Vagina (tissue), 2 donors: ENCODE results near the gene UGT2A2.

Experiments
- POLR2A ChIP-seq, 2 donors: fragments of 450-650 bp; IDR thresholded peaks; one replicate each; pipeline ENCODE4 v1.6.1; 2017; ENCODE audit warnings: antibody characterized with exemption in 2 of 2, mild to moderate bottlenecking in 2 of 2, moderate library complexity in 2 of 2
- POLR2AphosphoS5 ChIP-seq, 2 donors: sonication (generic); formaldehyde crosslinking; IDR thresholded peaks; one replicate each; pipeline ENCODE4 v1.9.0; 2017; ENCODE audit warnings: antibody characterized with exemption in 2 of 2, mild to moderate bottlenecking in 2 of 2, low read depth in 1 of 2; ENCODE audit not compliant: insufficient read depth in 1 of 2
- TF ChIP-seq, protein P1 (sequence below), 3 experiments: fragments of 450-650 bp in 2 of 3; fragments of 200-600 bp in 1 of 3; sonication (generic) in 1 of 3; IDR thresholded peaks; one replicate each; pipeline ENCODE4 v1.5.1; 2017 to 2019; ENCODE audit warnings: antibody characterized with exemption in 3 of 3, mild to moderate bottlenecking in 2 of 3, moderate library complexity in 2 of 3

DNA sequence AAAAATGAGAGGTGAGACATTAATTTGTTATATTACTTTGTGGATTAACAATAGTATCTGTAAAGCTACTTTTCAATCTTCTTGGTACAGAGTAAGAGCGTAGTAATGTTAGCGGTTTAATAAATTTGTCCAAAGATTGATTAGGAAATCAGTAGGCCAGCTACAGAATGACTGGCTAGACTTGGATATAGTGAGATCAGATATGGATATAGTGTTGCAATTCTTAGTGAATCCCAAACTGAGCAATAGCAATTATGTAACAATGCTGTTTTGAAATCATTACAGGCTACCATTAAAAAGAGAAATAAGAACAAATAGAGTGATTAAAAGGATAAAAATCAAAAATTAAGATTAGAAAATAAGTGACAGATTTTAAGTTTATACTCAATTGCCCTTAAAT lies 847 bp upstream of the UGT2A2 start:
- no peak for TF ChIP-seq POLR2A (IDR thresholded peaks at IDR 0.05)
- TF ChIP-seq, protein P1, sequence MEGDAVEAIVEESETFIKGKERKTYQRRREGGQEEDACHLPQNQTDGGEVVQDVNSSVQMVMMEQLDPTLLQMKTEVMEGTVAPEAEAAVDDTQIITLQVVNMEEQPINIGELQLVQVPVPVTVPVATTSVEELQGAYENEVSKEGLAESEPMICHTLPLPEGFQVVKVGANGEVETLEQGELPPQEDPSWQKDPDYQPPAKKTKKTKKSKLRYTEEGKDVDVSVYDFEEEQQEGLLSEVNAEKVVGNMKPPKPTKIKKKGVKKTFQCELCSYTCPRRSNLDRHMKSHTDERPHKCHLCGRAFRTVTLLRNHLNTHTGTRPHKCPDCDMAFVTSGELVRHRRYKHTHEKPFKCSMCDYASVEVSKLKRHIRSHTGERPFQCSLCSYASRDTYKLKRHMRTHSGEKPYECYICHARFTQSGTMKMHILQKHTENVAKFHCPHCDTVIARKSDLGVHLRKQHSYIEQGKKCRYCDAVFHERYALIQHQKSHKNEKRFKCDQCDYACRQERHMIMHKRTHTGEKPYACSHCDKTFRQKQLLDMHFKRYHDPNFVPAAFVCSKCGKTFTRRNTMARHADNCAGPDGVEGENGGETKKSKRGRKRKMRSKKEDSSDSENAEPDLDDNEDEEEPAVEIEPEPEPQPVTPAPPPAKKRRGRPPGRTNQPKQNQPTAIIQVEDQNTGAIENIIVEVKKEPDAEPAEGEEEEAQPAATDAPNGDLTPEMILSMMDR (IDR thresholded peaks at IDR 0.05) = no peak
- TF ChIP-seq POLR2AphosphoS5 (IDR thresholded peaks at IDR 0.05; ENCODE audit: insufficient read depth in 1 of 2, low read depth in 1 of 2) = no peak
